Panc1 (cell line): ENCODE data around the gene ARGFX. TPM values are rescaled to one million over a fixed set of nuclear protein-coding genes. Genes with fewer than 3 reads are reported as not detected.

Experiments
- ATAC-seq: fragments of 200-7000 bp; cut with Tn5 transposase; 2 replicates; pipeline ENCODE4 v1.9.1; 2020; ENCODE audit warnings: mild to moderate bottlenecking, moderate library complexity
- BruUV-seq: library from RNA; stranded (reverse); fragments of 400-500 nt; replicated peaks from 2 replicates; lab custom pipeline; 2021; lab: Mats Ljungman, UMichigan
- CTCF ChIA-PET: fragments of 300-600 bp; sonication (Branson Sonifier 250); formaldehyde crosslinking; loops from one replicate; lab custom pipeline; 2022; ENCODE audit warnings: antibody characterized with exemption; lab: Charles Lee
- POLR2A ChIA-PET: fragments of 300-600 bp; sonication (Branson Sonifier 250); formaldehyde crosslinking; loops from one replicate; lab custom pipeline; 2022; ENCODE audit warnings: antibody characterized with exemption; lab: Charles Lee
- DNase-seq: peaks from one replicate; pipeline ENCODE4 v3.0.0-alpha.2; 2010; ENCODE audit warnings: low read depth, low spot score
- H3K27ac ChIP-seq: 2 replicates; pipeline ENCODE4 v1.5.1; 2011; ENCODE audit warnings: mild to moderate bottlenecking, low read length, inconsistent platforms
- H3K27me3 ChIP-seq: fragments of 200-500 bp; sonication (Bioruptor generic); 2 replicates; pipeline ENCODE4 v1.6.0; 2014; ENCODE audit warnings: low read length, inconsistent platforms; ENCODE audit not compliant: control insufficient read depth, insufficient read depth
- H3K36me3 ChIP-seq: fragments of 200-500 bp; sonication (Bioruptor generic); 2 replicates; pipeline ENCODE4 v1.5.1; 2014; ENCODE audit warnings: inconsistent platforms, mild to moderate bottlenecking, low read length, moderate library complexity; ENCODE audit not compliant: control insufficient read depth, insufficient read depth
- H3K4me1 ChIP-seq: 2 replicates; pipeline ENCODE4 v1.5.1; 2011; ENCODE audit warnings: inconsistent platforms, mild to moderate bottlenecking, low read length, moderate library complexity; ENCODE audit not compliant: control insufficient read depth, insufficient read depth
- H3K4me3 ChIP-seq, 2 experiments: 2 replicates each; pipeline ENCODE4 v1.5.1; 2011 to 2012; ENCODE audit warnings: low read depth in 2 of 2, low read length in 2 of 2, mild to moderate bottlenecking in 2 of 2, inconsistent platforms in 1 of 2, moderate library complexity in 1 of 2
- H3K9me3 ChIP-seq: fragments of 200-500 bp; sonication (Bioruptor generic); 2 replicates; pipeline ENCODE4 v1.5.1; 2014; ENCODE audit warnings: low read depth, mild to moderate bottlenecking, inconsistent platforms, low read length, moderate library complexity; ENCODE audit not compliant: control insufficient read depth, insufficient read depth
- POLR2AphosphoS5 ChIP-seq: IDR thresholded peaks from 2 replicates; pipeline ENCODE4 v1.6.1; 2012; ENCODE audit warnings: mild to moderate bottlenecking, low read depth, low read length, moderate library complexity
- SIN3A ChIP-seq: IDR thresholded peaks from 2 replicates; pipeline ENCODE4 v1.6.1; 2012; ENCODE audit warnings: low read depth, mild to moderate bottlenecking, low read length, moderate library complexity, borderline replicate concordance; ENCODE audit not compliant: insufficient read depth
- TCF7L2 ChIP-seq: IDR thresholded peaks from 2 replicates; pipeline ENCODE4 v1.6.1; 2011; ENCODE audit warnings: mild to moderate bottlenecking, low read depth, low read length, inconsistent platforms
- in situ Hi-C: cut with HindIII; loops from 2 replicates; pipeline ENCODE4 v1.10.0; 2016; ENCODE audit warnings: low sequenced_read_pairs, low pct_unique_long_range_greater_than_20kb
- intact Hi-C: fragments of 100-400 bp; cut with micrococcal nuclease; formaldehyde crosslinking; loops from one replicate; pipeline ENCODE4 v1.10.0; 2022; ENCODE audit not compliant: unreplicated experiment
- total RNA-seq: library from RNA; stranded (reverse); gene quantifications from one replicate; pipeline ENCODE4 v1.2.1, GENCODE V29; 2021; ENCODE audit not compliant: unreplicated experiment
- TF ChIP-seq, protein P1 (sequence below), 2 experiments: IDR thresholded peaks; 2 replicates each; pipeline ENCODE4 v1.6.1; 2011 to 2012; ENCODE audit warnings: low read depth in 2 of 2, control low read depth in 1 of 2, low read length in 1 of 2, mild to moderate bottlenecking in 1 of 2, moderate library complexity in 1 of 2; ENCODE audit not compliant: insufficient read depth in 1 of 2
- TF ChIP-seq, protein P2 (sequence below): fragments of 450-650 bp; IDR thresholded peaks from 2 replicates; pipeline ENCODE4 v1.5.1; 2017; ENCODE audit warnings: mild to moderate bottlenecking

ARGFX gene
- total RNA-seq, 1 experiment from 2014 or later = not detected

DNA sequence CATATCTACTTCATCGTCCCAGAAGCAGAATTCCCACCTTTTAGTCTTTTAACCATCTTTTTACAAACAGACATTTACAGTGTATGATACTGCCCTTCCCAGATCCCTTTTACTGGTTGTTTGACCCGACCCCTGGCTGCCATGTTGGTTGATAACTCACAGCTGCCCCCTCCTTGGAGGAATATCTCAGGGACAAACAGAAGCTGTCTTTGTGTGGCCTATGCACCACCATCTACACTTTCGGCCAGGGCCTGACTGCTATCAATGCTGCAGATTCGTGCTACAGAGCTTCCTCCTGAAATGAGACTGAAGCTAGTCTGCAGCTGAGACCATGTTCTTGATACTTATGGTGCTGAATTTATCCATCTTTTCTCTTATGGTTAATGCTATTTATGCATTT, 15.4 kb upstream of the ARGFX start:
- H3K27me3 ChIP-seq = no peaks in the 10 kb centered on the region
- POLR2A ChIA-PET = no interaction called here
- DNase-seq (no peak), ATAC-seq (peak; percentile 84)
- H3K36me3 ChIP-seq = no peaks in the 10 kb centered on the region
- H3K27ac ChIP-seq = peak overlapping the region; percentile 0; the same call in 1 of the 2 replicates
- BruUV-seq = no TSS peak
- peak overlapping the region; percentile 30 to 56 for H3K4me3 ChIP-seq
- H3K9me3 ChIP-seq = no peaks in the 10 kb centered on the region
- intact Hi-C loops = no loop called here
- CTCF ChIA-PET = interaction anchor here (0.6 kb wide), 1 partner anchor 1142 kb away, joined by 5 read pairs; no protein-coding TSS in a partner anchor
- TF ChIP-seq POLR2AphosphoS5 (no peak), TCF7L2 (no peak)
- in situ Hi-C loops = no loop called here
- H3K4me1 ChIP-seq = no peaks in the 10 kb centered on the region

DNA sequence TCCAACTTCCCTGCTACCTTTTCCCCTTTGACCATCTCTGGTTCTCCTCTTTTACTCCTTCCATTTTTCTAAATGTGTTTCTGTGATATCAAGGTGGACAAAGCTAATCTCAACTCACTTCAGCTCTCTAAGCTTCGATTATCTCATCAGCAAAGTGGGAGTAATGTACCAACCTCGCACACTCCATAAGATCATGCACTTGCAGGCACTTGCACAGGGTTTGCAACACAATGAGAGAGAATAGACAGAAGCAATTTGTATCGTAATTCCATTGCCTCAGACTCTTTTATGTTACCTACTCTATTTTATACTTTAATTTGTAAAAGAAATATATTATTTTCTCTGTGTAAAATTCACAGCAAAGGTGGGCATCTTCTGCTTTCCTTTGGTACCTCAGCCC, 15.0 kb upstream of the ARGFX start:
- no peak for TF ChIP-seq POLR2AphosphoS5
- TF ChIP-seq, protein P1, sequence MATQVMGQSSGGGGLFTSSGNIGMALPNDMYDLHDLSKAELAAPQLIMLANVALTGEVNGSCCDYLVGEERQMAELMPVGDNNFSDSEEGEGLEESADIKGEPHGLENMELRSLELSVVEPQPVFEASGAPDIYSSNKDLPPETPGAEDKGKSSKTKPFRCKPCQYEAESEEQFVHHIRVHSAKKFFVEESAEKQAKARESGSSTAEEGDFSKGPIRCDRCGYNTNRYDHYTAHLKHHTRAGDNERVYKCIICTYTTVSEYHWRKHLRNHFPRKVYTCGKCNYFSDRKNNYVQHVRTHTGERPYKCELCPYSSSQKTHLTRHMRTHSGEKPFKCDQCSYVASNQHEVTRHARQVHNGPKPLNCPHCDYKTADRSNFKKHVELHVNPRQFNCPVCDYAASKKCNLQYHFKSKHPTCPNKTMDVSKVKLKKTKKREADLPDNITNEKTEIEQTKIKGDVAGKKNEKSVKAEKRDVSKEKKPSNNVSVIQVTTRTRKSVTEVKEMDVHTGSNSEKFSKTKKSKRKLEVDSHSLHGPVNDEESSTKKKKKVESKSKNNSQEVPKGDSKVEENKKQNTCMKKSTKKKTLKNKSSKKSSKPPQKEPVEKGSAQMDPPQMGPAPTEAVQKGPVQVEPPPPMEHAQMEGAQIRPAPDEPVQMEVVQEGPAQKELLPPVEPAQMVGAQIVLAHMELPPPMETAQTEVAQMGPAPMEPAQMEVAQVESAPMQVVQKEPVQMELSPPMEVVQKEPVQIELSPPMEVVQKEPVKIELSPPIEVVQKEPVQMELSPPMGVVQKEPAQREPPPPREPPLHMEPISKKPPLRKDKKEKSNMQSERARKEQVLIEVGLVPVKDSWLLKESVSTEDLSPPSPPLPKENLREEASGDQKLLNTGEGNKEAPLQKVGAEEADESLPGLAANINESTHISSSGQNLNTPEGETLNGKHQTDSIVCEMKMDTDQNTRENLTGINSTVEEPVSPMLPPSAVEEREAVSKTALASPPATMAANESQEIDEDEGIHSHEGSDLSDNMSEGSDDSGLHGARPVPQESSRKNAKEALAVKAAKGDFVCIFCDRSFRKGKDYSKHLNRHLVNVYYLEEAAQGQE (IDR thresholded peaks at IDR 0.05; ENCODE audit: insufficient read depth in 1 of 2, low read depth in 2 of 2, low read length in 1 of 2) = no peak
- no peak for TF ChIP-seq SIN3A
- TF ChIP-seq TCF7L2 = no peak
- TF ChIP-seq, protein P2, sequence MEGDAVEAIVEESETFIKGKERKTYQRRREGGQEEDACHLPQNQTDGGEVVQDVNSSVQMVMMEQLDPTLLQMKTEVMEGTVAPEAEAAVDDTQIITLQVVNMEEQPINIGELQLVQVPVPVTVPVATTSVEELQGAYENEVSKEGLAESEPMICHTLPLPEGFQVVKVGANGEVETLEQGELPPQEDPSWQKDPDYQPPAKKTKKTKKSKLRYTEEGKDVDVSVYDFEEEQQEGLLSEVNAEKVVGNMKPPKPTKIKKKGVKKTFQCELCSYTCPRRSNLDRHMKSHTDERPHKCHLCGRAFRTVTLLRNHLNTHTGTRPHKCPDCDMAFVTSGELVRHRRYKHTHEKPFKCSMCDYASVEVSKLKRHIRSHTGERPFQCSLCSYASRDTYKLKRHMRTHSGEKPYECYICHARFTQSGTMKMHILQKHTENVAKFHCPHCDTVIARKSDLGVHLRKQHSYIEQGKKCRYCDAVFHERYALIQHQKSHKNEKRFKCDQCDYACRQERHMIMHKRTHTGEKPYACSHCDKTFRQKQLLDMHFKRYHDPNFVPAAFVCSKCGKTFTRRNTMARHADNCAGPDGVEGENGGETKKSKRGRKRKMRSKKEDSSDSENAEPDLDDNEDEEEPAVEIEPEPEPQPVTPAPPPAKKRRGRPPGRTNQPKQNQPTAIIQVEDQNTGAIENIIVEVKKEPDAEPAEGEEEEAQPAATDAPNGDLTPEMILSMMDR = no peak
- H3K9me3 ChIP-seq = no peaks in the 10 kb centered on the region
- no peak overlapping the region for H3K27ac ChIP-seq
- no peaks in the 10 kb centered on the region for H3K4me1 ChIP-seq
- intact Hi-C loops = no loop called here
- DNase-seq (no peak), ATAC-seq (peak; percentile 56)
- peak overlapping the region in 1 of 2 experiments; percentile 56; a peak in 1 of 4 replicates for H3K4me3 ChIP-seq
- H3K27me3 ChIP-seq = no peaks in the 10 kb centered on the region
- H3K36me3 ChIP-seq = no peaks in the 10 kb centered on the region
- in situ Hi-C loops = no loop called here
- ChIA-PET CTCF (interaction anchor here (0.6 kb wide), 2 partner anchors 12 to 1141 kb away, joined by 3 to 5 read pairs; no protein-coding TSS in a partner anchor), POLR2A (no interaction called here)
- no TSS peak for BruUV-seq

DNA sequence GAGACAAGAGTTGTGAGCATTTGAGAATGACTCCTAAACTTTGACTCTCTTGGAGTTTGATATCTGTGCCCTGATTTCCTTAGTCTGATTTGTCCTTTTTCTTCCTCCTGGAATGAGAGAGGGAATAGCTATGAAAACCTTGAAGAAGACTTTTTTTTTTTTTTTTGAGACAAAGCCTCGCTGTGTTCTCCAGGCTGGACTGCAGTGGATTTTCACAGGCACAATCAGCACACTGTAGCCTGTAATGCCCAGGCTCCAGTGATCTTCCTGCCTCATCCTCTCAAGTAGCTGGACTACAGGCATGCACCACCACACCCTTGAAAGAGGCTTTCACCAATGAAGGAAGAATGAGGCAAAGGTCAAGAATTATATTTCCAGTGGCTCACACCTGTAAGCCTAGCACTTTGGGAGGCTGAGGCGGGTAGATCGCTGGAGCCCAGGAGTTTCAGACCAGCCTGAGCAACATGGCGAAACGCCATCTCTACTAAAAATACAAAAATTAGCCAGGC, 10.3 kb upstream of the ARGFX start:
- DNase-seq (no peak), ATAC-seq (no peak)
- H3K9me3 ChIP-seq = no peaks in the 10 kb centered on the region
- TF ChIP-seq, protein P2 = no peak
- TF ChIP-seq TCF7L2 (no peak), POLR2AphosphoS5 (no peak), SIN3A (no peak)
- TF ChIP-seq, protein P1 (IDR thresholded peaks at IDR 0.05; ENCODE audit: insufficient read depth in 1 of 2, low read depth in 2 of 2, low read length in 1 of 2) = no peak
- no peaks in the 10 kb centered on the region for H3K4me1 ChIP-seq
- intact Hi-C loops = no loop called here
- no peaks in the 10 kb centered on the region for H3K27me3 ChIP-seq
- no peaks in the 10 kb centered on the region for H3K36me3 ChIP-seq
- in situ Hi-C loops = no loop called here
- ChIA-PET POLR2A (no interaction called here), CTCF (interaction anchor here (0.6 kb wide), 1 partner anchor 75 kb away, joined by 3 read pairs; no protein-coding TSS in a partner anchor)
- no peak overlapping the region for H3K4me3 ChIP-seq
- H3K27ac ChIP-seq = no peak overlapping the region
- no TSS peak for BruUV-seq
